Stimulated activated naive CD8-positive, alpha-beta T cell treated with anti-CD3 and anti-CD28 coated beads, Interleukin-15, Interleukin-2, amounts not matched to agents 100 U/mL and 50 U/mL, for 24 hours (primary cell): ENCODE data around the gene NDUFA9.
A peak's percentile ranks its signal among the peaks of the same experiment; 100 is the strongest.

Experiments used
- ATAC-seq: fragments of 150-1000 bp; cut with Tn5 transposase; one replicate; pipeline ENCODE4 v1.10.0; 2021
- DNase-seq: peaks from one replicate; pipeline ENCODE4 v3.0.0; 2021

NDUFA9 gene

GRCh38 chr12:4648501-4649357 is at the start of gene NDUFA9, which contains the start of gene AKAP3:
TSS of gene NDUFA9 (plus strand) at chr12:4649114. CDS start at chr12:4649127, 13 bp downstream.
TSS of gene AKAP3 (minus strand) at chr12:4649051. CDS start at chr12:4638196, 10,855 bp downstream.
- DNase-seq, result peak; percentile 83
- peak; percentile 98 for ATAC-seq

- no peak for ATAC-seq
- no peak for DNase-seq
Observed at GRCh38 chr12:4603421-4603820, 45.5 kb upstream of the NDUFA9 start.

DNA sequence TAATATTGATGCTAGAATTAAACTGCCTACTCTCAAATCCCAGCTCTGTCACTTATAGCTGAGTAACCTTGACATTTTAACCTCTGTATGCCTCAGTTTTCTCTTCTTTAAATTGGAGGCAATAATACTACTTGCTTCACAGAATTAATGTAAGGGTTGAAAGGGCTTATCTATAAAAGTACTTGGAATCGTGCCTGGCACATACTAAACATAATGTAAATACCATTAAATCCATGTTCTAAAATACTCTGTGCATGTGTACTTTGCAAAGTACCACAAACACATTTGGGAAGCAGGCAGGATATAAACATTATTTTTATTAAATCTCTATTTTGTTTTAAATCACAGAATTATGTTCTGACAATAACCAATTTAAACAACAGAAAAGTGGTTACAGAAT is 45.0 kb upstream of the NDUFA9 start:
- DNase-seq (no peak), ATAC-seq (no peak)

- DNase-seq (peak; percentile 86), ATAC-seq (peak; percentile 98)
Observed at GRCh38 chr12:4604684-4605193, 44.2 kb upstream of the NDUFA9 start.

- ATAC-seq (no peak), DNase-seq (no peak)
Observed at GRCh38 chr12:4607056-4607455, 41.9 kb upstream of the NDUFA9 start.

- ATAC-seq, result no peak
- no peak for DNase-seq
Observed at GRCh38 chr12:4609071-4609470, 39.8 kb upstream of the NDUFA9 start.

DNA sequence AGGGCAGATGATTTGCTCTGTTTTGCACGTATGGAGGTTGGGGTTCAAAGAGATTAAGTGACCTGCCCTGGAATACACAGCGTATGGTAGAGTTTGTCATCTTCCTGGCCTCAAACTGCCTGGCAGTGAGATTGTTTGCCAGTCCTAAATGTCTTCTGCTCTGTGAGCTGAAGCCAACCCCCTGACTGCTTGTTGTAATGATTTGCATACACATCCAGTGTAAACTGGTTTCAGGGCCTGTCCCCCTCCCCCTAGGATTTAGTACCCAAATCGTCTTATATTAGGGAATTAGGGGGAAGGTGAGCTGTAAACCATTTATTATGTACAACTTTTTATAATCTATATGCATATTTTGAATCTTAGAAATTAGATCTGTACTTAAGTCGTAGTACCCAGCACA is 38.4 kb upstream of the NDUFA9 start:
- ATAC-seq, result no peak
- no peak for DNase-seq

DNA sequence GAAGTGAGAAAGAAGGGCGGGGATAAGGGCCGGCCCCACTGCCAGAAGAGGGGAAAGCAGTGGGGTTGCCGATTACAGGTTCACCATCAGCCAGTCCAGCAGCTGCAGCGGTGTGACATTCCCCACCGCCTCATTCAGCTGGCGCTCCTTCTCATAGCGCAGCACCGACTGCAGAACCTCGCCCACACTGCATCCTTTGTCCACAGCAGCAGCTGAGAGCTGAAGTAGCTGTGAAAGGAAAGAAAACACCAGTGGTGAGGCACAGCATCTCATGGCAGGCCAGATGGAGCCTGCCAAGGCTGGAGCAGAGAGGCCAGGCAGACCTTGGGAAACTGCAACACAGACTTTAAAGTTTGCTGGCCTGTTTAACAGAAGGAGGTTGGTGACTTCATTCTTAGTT is 33.2 kb upstream of the NDUFA9 start:
- no peak for ATAC-seq
- DNase-seq, result no peak

- DNase-seq, result no peak
- no peak for ATAC-seq
Observed at GRCh38 chr12:4621511-4621910, 27.4 kb upstream of the NDUFA9 start.

DNA sequence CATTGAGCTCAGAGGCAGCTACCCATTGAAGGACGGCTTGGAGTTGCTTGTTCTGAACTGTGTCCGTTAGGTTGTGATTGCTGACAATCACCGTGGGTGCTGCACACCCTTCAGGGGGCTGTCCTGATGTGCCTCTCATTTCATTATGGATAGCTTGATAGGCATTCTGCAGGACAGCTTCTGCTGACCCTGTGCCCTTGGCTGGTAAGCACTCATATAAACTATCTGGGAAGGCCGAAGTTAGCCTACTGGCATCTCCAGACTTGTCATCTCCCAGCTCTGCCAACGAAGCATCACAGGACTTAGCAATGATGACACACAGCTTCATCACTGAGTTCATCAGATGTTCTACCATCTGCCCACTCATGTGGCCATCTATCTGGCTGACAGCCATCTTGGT is 22.4 kb upstream of the NDUFA9 start:
- no peak for ATAC-seq

DNA sequence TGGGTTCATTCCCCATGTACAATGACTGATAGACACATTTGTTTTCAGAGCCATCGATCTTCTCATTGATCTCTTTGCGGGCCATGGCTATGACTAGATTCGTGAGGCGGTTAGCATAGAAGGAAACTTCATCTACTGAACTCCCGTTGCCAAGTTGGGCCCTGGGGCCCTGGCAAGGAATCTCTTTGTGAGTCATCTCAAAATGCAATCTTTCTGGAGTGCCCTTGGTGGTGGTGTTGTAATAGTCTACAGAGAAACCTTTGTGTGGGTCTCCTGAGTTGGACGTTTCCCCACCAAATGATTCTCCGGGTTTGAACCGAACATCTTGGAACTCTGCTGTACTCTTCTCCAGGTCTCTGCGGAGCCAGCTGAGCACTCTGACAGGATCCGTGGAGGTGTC is 20.5 kb upstream of the NDUFA9 start:
- DNase-seq (no peak), ATAC-seq (no peak)

More for the DNA sequence above, 22.4 kb upstream of the NDUFA9 start:
- DNase-seq, result no peak

GRCh38 chr12:4630262-4630661 is 18.7 kb upstream of the NDUFA9 start:
- DNase-seq (no peak), ATAC-seq (no peak)

GRCh38 chr12:4643747-4644146 is 5.2 kb upstream of the NDUFA9 start:
- no peak for DNase-seq
- no peak for ATAC-seq

DNA sequence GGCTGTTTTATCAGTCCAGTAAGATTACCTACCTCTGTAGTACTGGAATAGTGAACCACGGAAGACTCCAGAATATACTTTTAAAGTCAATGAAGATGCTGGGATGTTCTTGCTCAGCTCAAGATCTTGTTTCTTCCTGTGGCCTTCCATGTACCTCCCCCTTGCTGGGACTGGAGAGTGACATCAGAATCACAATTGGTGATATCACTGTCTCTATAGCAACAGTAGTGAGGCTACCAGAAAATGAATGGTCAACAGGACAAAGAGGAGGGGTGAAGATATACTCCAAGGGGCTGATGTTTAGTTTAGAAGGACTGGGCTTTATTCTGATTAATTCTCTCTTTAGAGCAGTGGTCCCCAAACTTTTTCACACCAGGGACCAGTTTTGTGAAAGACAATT is 3.9 kb upstream of the NDUFA9 start:
- DNase-seq (no peak), ATAC-seq (no peak)

DNA sequence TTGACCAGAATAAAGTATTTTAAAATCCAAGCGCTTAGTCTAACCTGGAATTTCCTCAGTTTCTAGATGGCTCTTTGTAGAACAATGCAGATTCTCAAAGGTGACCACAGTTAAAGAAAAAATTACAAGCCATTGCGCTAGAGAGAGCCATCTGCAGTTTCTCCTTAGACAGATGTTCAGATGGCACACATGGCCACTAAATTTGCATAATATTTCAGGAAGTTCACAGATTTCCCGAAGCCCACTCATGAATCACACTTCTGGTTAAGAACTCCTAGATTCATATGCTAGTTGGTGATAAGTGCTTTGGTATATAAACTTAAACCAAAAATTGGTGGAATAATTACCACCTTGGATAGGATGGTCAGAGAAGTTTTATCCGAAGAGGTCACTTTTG is 812 bp upstream of the NDUFA9 start:
- DNase-seq, result no peak
- no peak for ATAC-seq

GRCh38 chr12:4649358-4649661 is 396 bp downstream of the NDUFA9 start:
- no peak for ATAC-seq

GRCh38 chr12:4653257-4653656 is 4.3 kb downstream of the NDUFA9 start:
- DNase-seq (no peak), ATAC-seq (no peak)

More at GRCh38 chr12:4649358-4649661, 396 bp downstream of the NDUFA9 start:
- DNase-seq, result no peak

DNA sequence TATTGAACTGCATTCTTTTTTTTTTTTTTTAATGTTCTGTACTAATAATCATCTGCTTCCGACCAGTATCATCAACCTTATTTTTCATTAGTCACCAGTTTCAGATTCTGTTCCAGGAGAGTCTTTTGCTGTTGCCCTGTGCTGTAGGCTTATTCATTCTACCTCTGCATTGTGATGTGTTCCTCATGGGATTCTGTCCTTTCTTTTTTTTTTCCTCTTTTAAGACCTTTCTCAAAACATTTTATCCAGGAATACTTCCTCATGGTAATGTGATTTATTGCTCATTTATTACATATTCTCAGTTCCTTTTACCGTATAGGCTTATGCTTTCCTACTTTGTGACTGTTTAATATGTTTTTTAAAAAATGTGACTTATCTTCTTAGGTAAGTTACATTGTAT is 4.8 kb downstream of the NDUFA9 start:
- no peak for DNase-seq
- no peak for ATAC-seq

DNA sequence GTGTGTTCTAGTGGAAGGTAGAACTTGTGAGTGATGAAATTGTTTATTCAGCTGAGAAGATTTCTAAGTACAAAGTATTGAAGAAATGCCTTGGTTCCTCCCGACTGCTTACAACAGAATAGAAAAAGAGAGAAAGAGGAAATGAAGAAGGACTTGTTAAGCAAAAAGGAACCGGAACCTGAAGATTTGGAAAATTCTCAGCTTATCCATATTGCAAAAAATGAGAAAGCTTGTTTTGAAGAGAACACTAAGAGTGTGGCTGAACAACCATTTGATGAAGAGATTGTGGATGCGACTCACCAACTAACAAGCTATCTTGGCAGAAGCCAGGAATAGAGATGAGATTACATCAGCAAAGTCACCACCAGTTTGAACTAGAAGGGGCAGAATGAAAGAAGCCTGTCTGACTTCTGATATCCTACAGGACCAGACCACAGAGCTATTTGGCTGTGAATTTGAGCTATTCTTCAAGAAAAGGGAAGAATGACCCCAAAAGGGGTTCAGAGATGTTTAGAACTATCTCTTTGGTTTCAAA is 15.1 kb downstream of the NDUFA9 start:
- ATAC-seq (no peak), DNase-seq (no peak)

DNA sequence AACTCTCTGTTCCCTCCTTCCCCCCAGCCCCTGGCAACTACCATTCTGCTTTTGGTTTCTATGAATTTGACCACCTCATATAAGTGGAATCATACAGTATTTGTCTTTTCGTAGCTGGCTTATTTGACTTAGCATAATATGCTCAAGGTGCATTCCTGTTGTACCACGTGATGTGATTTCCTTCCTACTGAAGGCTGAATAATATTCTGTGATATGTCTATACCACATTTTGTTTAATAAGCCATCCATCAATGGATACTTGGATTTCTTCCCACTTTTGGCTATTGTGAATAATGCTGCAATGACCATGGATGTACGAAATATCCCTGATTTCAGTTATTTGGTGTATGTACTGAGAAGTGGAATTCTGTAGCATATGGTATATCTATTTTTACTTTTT is 16.3 kb downstream of the NDUFA9 start:
- no peak for ATAC-seq
- no peak for DNase-seq

GRCh38 chr12:4679711-4680110 is 30.8 kb downstream of the NDUFA9 start:
- DNase-seq (no peak), ATAC-seq (no peak)

DNA sequence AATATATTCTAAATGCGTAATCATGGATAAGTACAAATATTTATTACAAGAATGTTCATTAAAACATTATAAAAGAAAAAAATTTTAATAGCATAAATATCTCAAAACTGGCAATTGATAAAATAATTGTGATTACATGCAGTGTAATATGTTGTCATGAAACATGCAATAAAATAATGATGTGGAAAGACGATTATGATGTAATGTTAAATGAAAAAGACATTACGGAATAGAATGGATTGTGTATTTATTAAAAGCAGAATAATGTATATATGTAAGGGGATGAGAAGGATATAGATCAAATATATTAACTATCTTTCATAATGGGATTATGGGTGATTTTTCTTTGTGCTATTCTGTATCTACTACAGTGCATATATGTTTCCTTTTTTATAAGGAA is 32.8 kb downstream of the NDUFA9 start:
- DNase-seq (no peak), ATAC-seq (no peak)

DNA sequence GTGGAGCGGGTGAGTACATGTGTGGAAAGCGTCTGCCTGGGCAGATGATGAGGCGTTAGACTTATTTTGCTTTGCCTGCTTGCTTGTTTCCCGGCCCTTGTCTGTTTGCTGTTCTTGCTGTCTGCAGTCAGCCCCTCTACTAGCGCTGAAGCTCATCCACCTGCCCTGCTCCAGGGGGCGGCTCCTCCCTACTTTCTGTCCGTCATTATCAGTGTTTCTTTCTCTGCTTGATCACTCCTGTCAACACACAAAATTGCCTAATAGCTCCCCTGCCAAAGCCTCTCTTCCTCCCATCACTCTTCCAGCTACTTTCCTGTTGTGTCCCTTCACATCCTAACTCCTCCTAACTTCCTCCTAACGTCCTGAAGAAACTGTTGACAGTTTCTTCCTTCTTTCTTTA is 36.4 kb downstream of the NDUFA9 start:
- ATAC-seq (no peak), DNase-seq (no peak)

GRCh38 chr12:4690760-4691159 is 41.8 kb downstream of the NDUFA9 start:
- no peak for DNase-seq
- ATAC-seq, result no peak
